ENCODE results near the gene PDE4B.
"Not testable (repeated sequence)": the region's sequence is repeated elsewhere in the genome, so short reads cannot be mapped to it uniquely, and the experiment has no call there.

Gene PDE4B

DNA sequence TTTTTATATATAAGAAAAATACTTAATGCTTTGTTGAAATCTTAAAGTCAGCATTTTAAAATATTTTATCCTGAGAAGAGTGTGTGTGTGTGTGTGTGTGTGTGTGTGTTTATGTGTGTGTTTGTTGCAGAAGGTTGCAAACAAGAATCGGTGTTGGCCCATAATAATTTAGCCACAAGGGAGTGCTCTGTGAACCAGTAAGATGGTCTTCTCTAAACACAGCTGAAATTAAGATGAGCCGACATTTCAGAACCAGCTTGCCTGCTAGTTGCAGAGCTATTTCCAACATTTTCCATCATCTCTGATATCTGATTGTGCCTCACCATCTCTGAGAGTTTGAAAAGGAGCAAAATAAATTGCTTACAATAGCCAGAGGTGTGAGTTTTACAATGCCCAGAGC lies 582.4 kb downstream of the PDE4B start:
- no peak for DNase-seq

DNA sequence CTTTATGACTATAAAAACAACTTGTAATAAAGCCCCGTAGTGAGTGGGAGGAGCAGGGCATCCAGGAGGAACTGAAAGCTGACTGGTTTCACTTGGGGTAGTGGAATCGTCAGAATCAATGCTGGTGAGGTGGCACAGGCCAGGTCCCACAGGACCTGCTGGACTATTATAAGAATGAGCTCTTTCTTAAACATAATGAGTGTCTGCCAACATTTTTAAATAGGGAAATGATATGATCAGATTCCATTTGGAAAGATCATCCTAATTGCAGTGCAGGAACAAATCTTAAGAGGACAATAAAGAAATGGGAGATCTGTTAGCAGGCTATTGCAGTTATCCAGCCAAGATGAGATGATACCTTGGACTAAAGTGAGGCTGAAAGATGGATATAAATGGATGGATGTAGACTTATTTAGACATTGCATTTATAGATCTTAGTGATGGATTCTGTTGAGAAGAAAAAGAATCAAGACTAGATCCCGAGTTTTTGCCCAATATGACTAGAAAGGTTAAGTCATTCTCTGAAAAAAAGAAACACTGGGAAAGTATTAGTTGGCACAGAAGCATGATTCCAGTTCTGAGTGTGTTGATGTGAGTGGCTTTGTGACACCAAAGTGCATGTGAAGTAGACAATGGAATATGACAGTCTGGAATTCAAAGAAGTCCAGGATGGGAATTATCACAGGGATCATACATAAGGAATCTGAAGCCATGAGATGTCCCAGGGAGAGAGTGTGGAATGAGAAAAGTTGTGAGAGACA lies 587.9 kb downstream of the PDE4B start:
- DNase-seq, result no peak

DNA sequence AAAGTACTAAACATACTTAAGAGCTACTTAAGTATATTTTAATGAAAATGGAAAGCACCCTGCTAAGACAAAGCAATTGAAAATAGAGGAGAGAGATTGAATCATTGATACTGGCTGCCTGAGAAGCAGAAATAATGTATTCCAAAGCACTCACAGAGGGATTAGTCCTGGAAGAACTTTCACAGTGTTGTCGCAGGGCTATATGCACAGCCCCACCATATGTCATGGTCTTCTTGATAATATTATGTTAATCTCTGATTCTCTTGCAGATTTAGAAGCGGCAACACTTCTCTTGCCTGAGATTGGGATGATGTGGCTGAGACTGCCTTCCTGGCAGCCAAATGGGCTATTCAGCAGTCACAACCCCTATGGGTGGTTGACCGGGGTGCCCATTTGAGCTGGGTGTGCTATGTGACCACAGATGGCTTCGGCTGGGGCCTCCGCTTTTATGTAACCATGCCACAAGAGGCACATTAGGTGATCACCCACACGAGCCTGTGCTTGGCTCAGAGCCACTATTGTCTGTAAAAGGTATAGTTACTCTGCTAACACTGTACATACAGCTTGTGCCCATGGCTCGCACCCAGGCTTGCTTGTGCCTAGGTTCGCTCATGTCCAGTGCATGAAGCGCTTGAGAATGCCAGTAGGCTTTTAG lies 589.1 kb downstream of the PDE4B start:
- DNase-seq, result no peak

DNA sequence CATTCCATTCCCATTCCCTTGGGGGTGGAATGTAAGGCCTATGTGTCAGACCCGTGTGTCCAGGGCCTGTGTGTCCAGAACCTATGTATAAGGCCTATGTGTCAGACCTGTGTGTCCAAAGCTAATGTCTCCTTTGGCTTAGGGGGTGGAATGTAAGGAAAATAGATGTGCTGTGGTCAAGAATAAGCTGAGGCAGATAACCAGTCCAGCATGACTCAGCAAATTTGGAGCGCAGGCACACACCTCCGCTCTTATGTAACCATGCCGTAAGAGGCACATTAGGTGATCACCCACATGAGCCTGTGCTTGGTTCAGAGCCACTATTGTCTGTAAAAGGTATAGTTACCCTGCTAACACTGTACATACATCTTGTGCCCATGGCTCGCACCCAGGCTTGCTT lies 590.5 kb downstream of the PDE4B start:
- no peak for DNase-seq

DNA sequence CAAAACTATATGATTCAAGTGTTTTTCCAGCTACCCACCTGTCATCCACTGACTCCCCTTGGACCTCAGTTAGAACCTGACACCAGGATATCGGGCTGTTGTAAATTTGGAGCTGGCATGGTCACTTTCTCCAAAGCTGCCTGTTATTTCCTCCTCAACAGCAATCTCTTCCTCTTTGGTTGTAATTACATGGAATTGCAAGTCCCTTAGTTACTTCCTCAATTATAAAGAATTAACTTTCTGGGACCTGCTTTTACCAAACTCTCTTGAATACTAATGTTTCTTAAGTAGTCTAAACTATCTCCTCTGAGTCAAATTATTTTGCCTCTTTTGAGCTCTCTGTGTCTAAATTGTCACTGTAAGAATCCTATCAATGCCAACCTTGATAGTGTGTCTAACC lies 590.9 kb downstream of the PDE4B start:
- no peak for DNase-seq

DNA sequence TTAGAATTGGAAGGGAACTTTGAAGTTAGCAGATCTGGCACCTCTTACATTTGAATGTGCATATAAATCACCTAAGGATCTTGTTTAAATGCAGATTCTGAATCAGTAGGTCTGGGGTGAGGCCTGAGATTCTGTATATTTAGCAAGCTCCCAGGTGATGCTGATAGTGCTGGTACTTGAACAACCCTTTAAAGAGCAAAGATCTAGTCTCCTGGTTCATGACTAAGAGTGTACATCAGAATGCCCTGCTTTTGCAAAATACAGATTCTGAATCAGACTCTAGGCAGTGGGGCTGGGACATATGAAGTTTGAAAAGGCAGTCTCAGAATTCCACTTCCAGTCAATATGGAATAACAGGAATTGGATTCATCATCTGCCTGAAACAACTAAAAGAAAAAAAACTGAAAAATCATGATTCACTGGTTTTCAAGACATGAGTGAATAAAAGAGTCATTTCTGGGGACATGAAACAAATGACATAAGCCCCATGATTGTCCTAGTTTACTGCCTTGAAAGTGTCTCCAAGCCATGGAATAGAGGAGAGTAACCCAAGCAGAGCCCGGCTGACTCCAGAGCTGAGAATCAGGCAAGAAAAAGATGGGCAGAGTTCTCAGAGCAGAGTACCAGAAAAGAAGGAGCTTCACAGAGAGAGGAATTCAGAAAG lies 591.7 kb downstream of the PDE4B start:
- DNase-seq, result no peak

DNA sequence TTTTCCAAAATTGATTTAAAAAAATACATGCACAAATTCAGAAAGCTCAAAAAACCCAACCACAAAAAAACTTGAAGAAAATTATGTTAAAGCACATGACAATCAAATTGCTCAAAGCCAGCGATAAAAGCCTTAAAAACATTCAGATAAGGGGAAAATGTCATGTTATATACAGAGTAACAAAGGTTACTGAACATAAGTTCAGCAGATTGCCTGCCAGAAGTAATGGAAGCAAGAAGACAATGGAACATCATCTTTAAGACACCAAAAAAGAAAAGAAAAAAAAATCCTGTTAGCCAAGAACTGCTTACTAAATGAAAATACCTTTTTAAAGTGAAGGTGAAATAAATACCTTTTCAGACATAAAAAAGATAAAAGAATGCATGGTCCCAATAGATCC lies 594.0 kb downstream of the PDE4B start:
- DNase-seq, result no peak

DNA sequence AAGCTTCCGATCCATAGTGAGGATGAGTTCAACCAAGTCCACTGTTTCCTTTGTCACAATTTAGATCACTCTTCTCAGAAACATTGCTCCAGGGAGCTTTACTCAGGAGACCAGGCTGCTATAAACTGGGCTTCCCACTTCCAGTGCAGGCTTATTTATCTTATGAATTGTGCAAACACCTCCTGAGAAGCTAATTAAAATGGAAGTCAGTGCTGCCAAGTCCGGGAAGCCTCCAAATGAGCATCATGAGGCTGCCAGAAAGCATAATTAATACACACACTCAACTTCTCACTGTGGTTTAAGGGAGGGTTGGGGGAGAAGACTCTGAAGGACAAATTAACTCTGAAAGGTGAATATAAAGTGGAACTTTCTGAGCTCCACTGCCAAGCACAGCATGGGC lies 596.2 kb downstream of the PDE4B start:
- no peak for DNase-seq

DNA sequence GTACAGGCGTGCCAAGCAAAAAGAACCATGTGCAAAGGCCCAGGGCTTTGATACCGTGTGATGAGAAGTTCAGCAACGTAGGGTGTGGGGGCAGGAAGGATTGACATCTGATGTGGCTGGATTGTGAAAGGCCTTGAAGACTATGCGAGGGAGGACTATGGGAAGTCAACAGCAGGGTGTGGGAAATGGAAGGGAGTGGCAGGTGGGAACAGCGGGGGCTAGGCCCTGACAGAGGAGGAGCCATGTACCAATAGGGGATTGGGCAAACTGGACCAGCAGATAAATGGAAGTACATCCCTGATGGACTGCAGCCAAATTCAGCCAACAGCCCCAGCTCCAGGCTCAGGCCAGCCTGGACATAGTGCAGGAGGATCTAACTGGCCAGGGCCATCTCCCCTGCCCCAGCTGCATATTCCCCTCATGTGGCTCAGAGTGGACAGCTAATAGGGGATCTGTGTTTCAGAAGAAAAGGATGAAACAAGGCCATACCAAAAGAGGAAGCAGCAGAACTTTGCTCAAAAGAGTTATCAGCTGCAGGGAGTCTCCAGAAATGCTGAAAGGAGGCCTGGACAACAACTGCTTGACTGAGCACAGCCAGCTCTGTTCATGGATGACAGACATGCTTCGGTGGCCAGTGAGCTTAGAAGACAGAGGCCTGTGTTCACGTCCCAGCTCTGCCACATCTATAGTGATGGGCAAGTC lies 601.0 kb downstream of the PDE4B start:
- no peak for DNase-seq

DNA sequence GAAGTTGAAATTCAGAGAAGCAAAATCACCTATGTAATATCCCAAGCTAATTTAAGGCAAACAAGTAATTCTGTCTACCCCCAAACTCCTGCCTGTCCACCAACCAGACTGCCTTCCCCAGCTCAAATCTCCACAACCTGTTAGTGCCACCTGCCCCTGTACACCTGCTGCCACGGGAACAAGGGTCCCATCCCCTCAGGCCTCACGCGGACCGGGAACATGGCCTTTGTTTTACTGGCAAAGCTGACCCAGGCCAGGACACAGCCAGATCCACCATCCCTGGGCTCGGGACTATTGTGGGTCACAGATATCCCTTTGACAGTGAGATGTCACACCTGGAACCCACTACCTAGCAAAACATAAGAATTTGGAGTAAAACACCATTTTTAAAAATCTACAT lies 601.9 kb downstream of the PDE4B start:
- DNase-seq, result no peak

DNA sequence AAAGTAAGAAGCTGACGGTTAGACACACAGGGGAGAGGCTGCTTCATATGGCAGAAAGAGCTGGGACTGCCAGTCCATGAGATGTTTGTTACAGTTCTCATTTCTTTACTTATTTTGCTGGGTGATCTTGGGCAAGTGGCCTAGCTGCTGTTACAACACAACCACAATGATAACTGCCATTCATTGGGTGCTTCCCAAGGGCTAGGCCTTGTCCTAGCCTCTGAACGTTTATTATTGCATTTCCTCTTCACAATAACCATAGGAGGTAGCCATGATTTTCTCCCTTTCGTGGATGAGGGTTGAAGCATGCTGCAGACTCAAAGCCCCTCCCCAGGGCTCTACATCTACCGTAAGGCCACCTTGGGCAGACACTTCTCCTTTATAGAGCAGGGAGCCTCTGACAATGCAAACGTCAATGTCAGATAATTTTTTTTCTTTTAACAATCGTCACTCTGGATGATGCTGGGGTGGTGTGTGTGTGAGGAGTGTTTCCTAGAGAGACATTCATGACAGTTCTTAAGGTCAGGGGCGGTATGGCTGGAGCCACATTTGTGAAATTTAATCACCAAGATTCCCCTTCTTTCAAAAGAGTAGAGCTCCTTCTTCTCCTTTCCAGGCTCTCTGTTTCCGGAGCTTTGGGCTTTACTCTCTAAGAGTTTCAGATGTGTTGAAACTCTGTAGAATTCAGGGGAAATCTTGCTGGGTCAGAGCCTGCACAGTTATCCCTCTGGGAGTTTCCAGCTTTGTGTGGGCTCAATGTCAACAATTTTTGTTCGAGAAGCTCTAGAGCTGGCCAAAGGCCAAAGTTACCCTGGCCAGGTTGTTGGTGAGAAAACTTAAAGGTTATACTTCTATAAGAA lies 602.7 kb downstream of the PDE4B start:
- no peak for DNase-seq

DNA sequence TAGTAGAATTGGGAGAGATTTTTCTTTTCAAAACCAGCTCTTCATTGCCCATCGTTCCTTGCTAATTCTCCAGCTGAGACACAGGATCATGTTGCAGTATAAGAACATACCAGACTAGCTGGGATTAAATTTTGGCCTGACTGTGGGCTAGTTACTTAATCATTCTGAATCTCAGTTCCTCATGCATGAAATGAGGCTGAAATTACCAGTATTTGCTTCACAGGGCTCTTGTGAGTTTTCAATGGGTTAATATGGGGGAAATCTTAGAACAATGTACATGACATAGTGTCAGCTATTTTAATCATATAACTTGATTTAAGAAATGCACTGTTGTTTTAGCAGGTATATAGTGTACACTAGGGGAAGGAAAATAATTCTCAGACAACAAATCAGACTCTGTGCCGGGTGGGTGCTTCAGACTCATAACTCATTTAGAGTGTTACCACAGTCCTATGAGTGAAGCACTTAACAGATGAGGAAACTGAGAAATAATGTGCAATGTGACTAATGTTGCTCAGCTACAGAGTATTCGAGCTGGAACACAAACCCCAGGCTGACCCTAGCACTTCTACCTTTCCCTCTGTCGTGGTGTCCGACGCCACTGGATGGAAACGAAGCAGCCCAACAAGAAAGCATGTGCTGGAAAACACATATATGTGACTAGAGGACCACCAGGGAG lies 603.7 kb downstream of the PDE4B start:
- DNase-seq, result no peak

DNA sequence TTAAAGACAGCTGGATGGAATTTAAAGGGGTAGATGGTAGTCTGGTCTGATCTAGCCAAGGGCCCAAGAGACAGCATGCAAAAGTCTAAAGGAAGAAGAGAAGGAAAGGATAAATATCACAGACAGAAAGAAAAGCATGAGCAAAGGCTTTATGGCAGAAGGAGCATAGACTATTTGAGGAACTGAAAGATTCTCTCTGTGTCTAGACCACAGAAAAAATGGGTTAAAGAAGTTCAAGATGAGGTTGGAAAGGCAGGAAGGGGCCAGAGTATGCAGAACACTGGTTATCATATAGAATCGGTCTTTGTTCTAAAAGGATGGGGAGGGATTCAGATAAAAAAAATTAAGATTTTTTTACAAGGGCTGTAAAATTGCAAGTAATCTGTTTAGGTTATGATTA lies 604.5 kb downstream of the PDE4B start:
- DNase-seq, result no peak

DNA sequence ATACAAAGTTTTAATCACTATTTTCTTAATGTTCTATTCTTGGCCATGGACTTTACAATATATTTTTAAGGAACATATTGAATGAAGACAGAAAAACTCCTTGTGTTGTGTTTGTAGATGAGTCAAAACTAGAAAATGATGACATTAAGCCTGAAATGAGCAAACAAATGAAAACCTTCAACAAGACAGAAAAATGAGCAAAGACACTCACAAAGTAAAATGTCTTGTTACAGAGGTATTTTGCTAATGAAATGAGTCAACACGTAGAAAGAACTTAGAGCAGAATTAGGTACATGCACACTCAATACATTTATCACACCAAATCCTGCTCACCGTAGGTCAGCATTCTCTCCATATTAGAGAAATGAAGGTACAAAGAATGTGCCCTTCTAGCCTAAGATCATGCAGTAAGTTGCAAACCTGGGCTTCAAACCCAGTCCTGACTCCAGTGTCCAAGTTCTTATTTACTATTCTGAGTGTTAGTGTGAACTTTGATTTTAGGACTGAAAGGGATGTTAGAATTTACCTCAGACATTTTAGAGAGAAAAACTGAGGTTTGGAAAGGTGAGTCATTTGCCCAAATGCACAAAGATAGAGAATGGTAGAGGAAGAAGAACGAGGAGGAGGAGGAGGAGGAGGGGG lies 607.3 kb downstream of the PDE4B start:
- no peak for DNase-seq

DNA sequence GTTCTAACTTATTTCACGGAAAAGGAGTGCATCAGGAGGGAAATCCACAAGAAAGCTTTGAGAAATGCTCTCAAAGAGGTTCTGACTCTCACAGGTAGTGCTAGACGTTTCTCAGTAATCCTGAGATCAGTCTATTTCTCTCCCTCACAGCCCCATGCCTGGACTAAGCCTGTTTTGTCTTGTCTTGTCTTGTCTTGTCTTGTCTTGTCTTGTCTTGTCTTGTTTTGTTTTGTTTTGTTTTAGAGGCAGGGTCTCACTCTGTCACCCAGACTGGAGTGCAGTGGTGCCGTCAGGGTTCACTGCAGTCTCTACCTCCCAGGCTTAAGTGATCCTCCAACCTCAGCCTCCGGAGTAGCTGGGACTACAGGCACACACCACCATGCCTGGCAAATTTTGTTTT lies 608.0 kb downstream of the PDE4B start:
- DNase-seq, result no peak

DNA sequence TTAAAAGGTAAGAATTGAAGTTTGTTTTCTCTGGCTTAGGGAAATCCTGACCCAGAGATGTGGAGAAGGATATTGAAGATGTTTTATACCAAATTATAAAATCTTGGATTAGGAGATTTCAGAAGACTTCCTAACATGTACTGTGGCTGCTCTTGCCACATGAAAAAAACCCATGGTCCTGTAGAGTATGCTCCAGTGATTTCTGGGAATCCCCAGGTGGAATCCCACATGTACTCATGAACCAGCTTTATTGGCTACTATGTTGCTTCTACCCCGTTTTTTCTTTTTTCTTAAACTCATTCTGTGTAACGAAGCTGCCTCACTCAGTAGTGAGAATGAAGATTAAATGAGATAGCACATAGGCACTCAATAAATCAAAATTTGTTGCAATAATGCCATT lies 608.5 kb downstream of the PDE4B start:
- DNase-seq, result no peak

DNA sequence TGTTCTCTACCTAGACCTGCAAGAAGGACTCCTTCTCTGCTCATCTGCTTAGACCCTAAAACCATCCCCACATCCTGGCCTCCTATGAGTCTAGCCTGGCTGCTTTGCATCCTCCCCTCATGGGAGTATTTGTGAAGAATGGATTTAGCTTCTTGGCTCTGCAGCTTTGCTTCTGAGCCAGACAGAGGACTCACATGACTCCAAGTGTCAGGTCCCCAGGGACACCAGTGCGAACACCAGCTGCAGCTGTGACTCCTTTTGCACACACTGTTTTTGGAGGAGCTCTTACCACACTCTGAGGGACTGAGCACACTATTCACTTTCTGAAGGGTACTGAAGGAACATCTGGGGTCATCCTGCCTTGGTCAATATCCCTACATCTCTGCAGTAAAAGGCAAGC lies 609.5 kb downstream of the PDE4B start:
- no peak for DNase-seq

DNA sequence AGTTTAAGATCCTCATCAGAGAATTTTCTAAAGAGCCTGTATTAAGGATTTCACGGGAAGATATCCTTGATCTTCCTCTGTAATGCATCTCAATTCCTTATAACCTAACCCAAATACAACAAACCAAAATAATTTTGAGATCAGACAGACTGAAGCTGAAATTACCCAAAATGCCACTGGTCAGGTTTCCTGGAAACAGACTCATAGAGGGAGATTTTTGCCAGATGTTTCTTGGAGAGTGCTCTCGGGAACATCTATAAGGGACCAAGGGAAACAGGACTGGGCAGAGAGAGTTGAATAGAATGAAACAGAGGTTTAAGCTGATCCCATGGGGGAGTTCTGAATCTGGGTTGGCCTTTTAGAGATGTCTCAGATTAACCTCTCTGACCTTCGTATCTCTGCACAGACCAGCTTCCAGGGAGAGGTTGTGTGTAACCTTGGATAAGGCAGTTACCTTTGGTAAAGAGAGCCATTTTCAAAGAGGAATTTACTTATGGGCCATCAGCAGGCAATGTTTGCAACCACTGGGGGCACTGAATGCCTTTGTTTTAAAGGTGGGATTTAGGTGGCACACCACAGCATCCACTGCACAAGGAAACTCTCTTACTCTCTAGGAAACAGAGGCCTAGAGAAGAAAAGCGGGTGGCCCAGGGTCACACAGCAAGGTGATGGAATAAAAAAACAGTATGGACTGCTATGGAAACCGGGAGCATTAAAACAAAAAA lies 610.5 kb downstream of the PDE4B start:
- DNase-seq, result no peak

DNA sequence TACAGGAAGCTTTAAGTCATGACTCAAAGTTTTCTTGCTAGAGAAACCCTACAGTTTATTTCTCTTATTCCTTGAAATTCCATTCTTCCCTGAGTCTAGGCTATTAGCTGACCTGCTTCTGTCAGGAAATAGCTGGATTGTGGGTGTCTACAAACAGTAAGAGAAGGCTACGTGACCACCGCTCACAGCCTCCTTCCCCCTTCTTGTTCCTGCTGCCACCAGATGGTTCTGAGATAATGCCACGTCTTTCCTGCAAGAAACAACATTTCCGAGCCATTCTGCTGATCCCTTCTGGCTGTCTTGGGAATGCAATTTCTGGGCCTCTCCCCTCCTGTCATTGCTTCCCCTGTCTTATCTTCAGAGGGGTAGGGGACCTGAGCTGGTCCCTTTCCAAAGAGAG lies 612.4 kb downstream of the PDE4B start:
- no peak for DNase-seq

DNA sequence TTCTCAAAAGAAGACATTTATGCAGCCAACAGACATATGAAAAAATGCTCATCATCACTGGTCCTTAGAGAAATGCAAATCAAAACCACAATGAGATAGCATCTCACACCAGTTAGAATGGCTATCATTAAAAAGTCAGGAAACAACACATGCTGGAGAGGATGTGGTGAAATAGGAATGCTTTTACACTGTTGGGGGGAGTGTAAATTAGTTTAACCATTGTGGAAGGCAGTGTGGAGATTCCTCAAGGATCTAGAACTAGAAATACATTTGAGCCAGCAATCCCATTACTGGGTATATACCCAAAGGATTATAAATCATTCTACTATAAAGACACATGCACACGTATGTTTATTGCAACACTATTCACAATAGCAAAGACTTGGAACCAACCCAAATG lies 618.8 kb downstream of the PDE4B start:
- not testable (repeated sequence) for DNase-seq

DNA sequence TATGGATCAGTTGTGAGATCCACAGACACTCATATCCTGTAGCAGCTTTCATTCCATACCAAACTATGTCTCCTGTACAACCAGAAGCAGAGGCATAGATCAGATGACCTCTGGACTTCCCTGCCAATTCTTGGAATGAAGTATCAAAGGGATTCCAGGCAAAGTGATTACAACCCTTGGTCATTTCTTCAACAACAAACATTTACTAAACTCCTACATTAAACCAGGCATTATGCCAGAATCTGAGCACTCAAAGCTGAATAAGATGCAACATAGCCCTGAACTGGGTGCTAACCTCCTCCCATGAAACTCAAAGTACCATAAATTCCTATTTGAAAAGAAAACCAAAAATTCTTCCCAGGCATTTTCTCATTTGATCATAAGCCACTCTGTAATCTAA lies 620.0 kb downstream of the PDE4B start:
- DNase-seq, result no peak

Data from NCI-H146 (cell line).